Erythroblast (primary cell): Measurements from ENCODE around the gene GYPE.
"Not testable (repeated sequence)": the region's sequence is repeated elsewhere in the genome, so short reads cannot be mapped to it uniquely, and the experiment has no call there.

Experiments
- DNase-seq, 2 experiments: peaks; one replicate each; lab custom pipeline; 2025; lab: John Stamatoyannopoulos, UW
- GATA1 ChIP-seq: IDR thresholded peaks from 2 replicates; pipeline ENCODE4 v1.6.1; 2011; ENCODE audit warnings: low read depth, mild to moderate bottlenecking, control low read depth, low read length, moderate library complexity
- POLR2A ChIP-seq: IDR thresholded peaks from 2 replicates; pipeline ENCODE4 v1.6.1; 2011; ENCODE audit warnings: mild to moderate bottlenecking, low read length

Gene GYPE

GRCh38 chr4:143905440-143905839 lies at the start of gene GYPE:
GYPE (minus strand) TSS chr4:143905559; CDS start chr4:143905507, 52 bp downstream.
- TF ChIP-seq POLR2A = peak; percentile 72
- peak; percentile 93 to 98 for DNase-seq

GRCh38 chr4:143951458-143951972 lies 46.2 kb upstream of the GYPE start:
- DNase-seq = not testable (repeated sequence)

- DNase-seq = not testable (repeated sequence)
These were observed 45.6 kb upstream of the GYPE start for GRCh38 chr4:143950967-143951366.

GRCh38 chr4:143950185-143950584 lies 44.8 kb upstream of the GYPE start:
- DNase-seq = not testable (repeated sequence)

- peak; percentile 36 to 68 for DNase-seq
These were observed 42.1 kb upstream of the GYPE start for GRCh38 chr4:143947493-143947892.

- DNase-seq = not testable (repeated sequence)
These were observed 35.3 kb upstream of the GYPE start for GRCh38 chr4:143940708-143941107.

GRCh38 chr4:143939528-143939927 lies 34.2 kb upstream of the GYPE start:
- no peak for DNase-seq
- TF ChIP-seq POLR2A (no peak), GATA1 (no peak)

GRCh38 chr4:143938890-143939289 lies 33.5 kb upstream of the GYPE start:
- DNase-seq = not testable (repeated sequence)

GRCh38 chr4:143921181-143921580 lies 15.8 kb upstream of the GYPE start:
- TF ChIP-seq POLR2A = no peak
- no peak for TF ChIP-seq GATA1
- no peak for DNase-seq

GRCh38 chr4:143916485-143916884 lies 11.1 kb upstream of the GYPE start:
- DNase-seq = not testable (repeated sequence)

GRCh38 chr4:143912478-143912877 lies 7.1 kb upstream of the GYPE start:
- peak; percentile 33 to 50 for DNase-seq

- peak; percentile 48 to 54 for DNase-seq
- TF ChIP-seq POLR2A = peak; percentile 15
These were observed 6.4 kb upstream of the GYPE start for GRCh38 chr4:143911528-143912417.

GRCh38 chr4:143910906-143911305 lies 5.5 kb upstream of the GYPE start:
- DNase-seq = peak; percentile 8 to 34

- peak; percentile 75 to 79 for DNase-seq
These were observed 2.5 kb upstream of the GYPE start for GRCh38 chr4:143907811-143908210.

- peak; percentile 79 to 80 for DNase-seq
These were observed 928 bp downstream of the GYPE start for GRCh38 chr4:143904431-143904830.

GRCh38 chr4:143890323-143890722 lies 15.0 kb downstream of the GYPE start:
- DNase-seq = peak in 1 of 2 experiments; percentile 15

- not testable (repeated sequence) for DNase-seq
These were observed 17.2 kb downstream of the GYPE start for GRCh38 chr4:143888189-143888588.

GRCh38 chr4:143884965-143885364 lies 20.4 kb downstream of the GYPE start:
- DNase-seq = peak; percentile 66 to 81
